Parathyroid adenoma (tissue), 2 donors: ENCODE data around the gene GJC2.

Experiments
- H2AFZ ChIP-seq: fragments of 300-600 bp; sonication (generic); one replicate; pipeline ENCODE4 v1.7.0; 2017; ENCODE audit warnings: antibody characterized with exemption, mild to moderate bottlenecking
- H3K27ac ChIP-seq: fragments of 300-600 bp; sonication (generic); one replicate; pipeline ENCODE4 v1.7.0; 2017
- H3K27me3 ChIP-seq: fragments of 300-600 bp; sonication (generic); one replicate; pipeline ENCODE4 v1.7.0; 2017; ENCODE audit warnings: low read length; ENCODE audit not compliant: control insufficient read depth, insufficient read depth
- H3K36me3 ChIP-seq: fragments of 300-600 bp; sonication (generic); one replicate; pipeline ENCODE4 v1.7.0; 2017; ENCODE audit warnings: low read length; ENCODE audit not compliant: control insufficient read depth, insufficient read depth
- H3K4me1 ChIP-seq: fragments of 300-600 bp; sonication (generic); one replicate; pipeline ENCODE4 v1.7.0; 2017; ENCODE audit warnings: control low read depth
- H3K4me2 ChIP-seq: fragments of 300-600 bp; sonication (generic); one replicate; pipeline ENCODE4 v1.7.0; 2017; ENCODE audit warnings: low read length
- H3K4me3 ChIP-seq: fragments of 300-600 bp; sonication (generic); one replicate; pipeline ENCODE4 v1.7.0; 2017; ENCODE audit warnings: low read depth, low read length
- H3K79me2 ChIP-seq: fragments of 300-600 bp; sonication (generic); one replicate; pipeline ENCODE4 v1.7.0; 2017; ENCODE audit warnings: control low read depth
- H3K9ac ChIP-seq: fragments of 300-600 bp; sonication (generic); one replicate; pipeline ENCODE4 v1.7.0; 2017; ENCODE audit warnings: mild to moderate bottlenecking
- H3K9me3 ChIP-seq: fragments of 300-600 bp; sonication (generic); one replicate; pipeline ENCODE4 v1.7.0; 2017; ENCODE audit warnings: low read length; ENCODE audit not compliant: control insufficient read depth
- CTCF ChIP-seq: fragments of 300-600 bp; sonication (generic); IDR thresholded peaks from one replicate; pipeline ENCODE4 v1.7.0; 2017; ENCODE audit warnings: antibody characterized with exemption, mild to moderate bottlenecking
- donor health status: primary hyperparathyroidism.

The GJC2 gene

GRCh38 chr1:228120857-228121489 lies 28.8 kb upstream of the GJC2 start:
- Histone ChIP-seq H3K4me2 (no peak overlapping the region), H3K79me2 (no peaks in the 10 kb centered on the region), H3K27me3 (no peaks in the 10 kb centered on the region), H2AFZ (no peak overlapping the region), H3K4me1 (no peaks in the 10 kb centered on the region), H3K27ac (no peak overlapping the region), H3K9ac (no peak overlapping the region), H3K36me3 (no peaks in the 10 kb centered on the region), H3K9me3 (no peaks in the 10 kb centered on the region), H3K4me3 (no peak overlapping the region)
- TF ChIP-seq CTCF: no peak

DNA sequence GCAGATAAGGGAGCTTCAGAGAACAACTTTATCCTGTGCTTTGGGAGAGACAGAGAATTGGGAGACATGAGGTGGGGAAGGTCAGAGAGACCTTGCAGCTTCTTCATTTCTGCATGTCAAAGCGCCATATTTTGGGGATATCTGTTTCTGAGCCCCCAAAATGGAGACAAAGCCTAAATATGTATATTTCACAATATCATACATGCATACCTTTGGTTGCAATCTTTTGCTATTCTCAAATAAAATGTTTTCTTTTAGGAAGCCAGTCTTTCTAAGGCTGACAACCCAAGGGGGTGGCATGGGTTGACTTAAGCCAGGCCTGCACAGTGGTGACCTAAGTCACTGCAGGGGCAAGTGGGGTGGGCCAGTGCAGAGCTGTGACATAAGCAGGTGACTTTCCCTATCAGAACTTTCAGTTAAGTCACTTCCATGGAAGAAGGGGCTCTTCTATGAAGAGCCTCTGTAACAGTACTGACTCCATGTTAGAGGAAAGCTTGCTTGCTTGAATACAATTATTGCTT lies 26.7 kb upstream of the GJC2 start:
- no peaks in the 10 kb centered on the region for H3K4me1 ChIP-seq
- no peak overlapping the region for H2AFZ ChIP-seq
- no peaks in the 10 kb centered on the region for H3K9me3 ChIP-seq
- H3K4me2 ChIP-seq: no peak overlapping the region
- no peaks in the 10 kb centered on the region for H3K36me3 ChIP-seq
- no peak overlapping the region for H3K9ac ChIP-seq
- H3K27me3 ChIP-seq: no peaks in the 10 kb centered on the region
- no peak for TF ChIP-seq CTCF
- no peak overlapping the region for H3K27ac ChIP-seq
- no peaks in the 10 kb centered on the region for H3K79me2 ChIP-seq
- H3K4me3 ChIP-seq: no peak overlapping the region

DNA sequence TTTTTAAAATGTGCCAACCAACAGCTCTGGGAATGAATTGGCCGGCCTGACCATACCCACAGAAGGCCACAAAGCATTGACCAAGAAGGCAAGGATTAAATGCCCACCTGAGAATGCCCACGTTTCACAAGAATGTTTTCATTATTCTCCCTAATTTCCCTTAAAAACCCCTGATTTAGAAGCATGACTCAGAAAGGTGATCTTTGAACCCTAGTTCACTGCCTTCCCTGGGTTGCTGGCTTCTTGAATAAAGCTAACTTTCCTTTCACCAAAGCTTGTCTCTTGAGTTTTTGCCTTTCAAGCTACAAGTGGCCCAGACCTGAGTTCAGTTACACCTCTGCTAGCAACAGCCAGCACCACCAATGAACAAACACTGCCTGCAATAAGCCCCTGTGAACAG lies 26.2 kb upstream of the GJC2 start:
- no peak for TF ChIP-seq CTCF
- H3K4me3 ChIP-seq: no peak overlapping the region
- H2AFZ ChIP-seq: no peak overlapping the region
- no peak overlapping the region for H3K4me2 ChIP-seq
- no peaks in the 10 kb centered on the region for H3K36me3 ChIP-seq
- no peaks in the 10 kb centered on the region for H3K79me2 ChIP-seq
- H3K27ac ChIP-seq: no peak overlapping the region
- H3K4me1 ChIP-seq: no peaks in the 10 kb centered on the region
- no peaks in the 10 kb centered on the region for H3K27me3 ChIP-seq
- no peak overlapping the region for H3K9ac ChIP-seq
- no peaks in the 10 kb centered on the region for H3K9me3 ChIP-seq

DNA sequence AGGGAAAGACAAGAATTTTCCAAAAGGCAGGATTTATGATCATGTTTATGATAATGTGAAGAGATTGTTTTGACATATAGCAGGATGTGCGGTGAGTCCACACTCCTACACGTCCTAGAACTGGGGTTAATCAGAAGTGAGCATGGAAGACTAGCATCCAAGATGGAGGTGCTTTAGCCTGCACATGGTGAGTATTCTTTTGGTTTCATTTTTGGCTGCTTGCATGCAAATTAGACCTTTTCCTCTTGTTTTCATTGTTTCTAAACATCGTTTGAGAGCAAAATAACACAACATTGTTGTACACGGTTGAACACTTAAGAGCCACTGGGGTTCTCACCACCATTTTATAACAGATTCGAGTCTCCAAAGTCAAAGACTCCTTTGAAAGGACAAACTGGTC lies 24.5 kb upstream of the GJC2 start:
- Histone ChIP-seq H3K9me3 (no peaks in the 10 kb centered on the region), H3K27me3 (no peaks in the 10 kb centered on the region), H3K27ac (no peak overlapping the region), H3K4me3 (no peak overlapping the region), H3K36me3 (no peaks in the 10 kb centered on the region), H3K4me2 (no peak overlapping the region), H3K4me1 (no peaks in the 10 kb centered on the region), H3K79me2 (no peaks in the 10 kb centered on the region), H2AFZ (no peak overlapping the region), H3K9ac (no peak overlapping the region)
- TF ChIP-seq CTCF: no peak

GRCh38 chr1:228131766-228132165 lies 18.0 kb upstream of the GJC2 start:
- no peak overlapping the region for H3K27ac ChIP-seq
- H3K27me3 ChIP-seq: no peaks in the 10 kb centered on the region
- no peaks in the 10 kb centered on the region for H3K4me1 ChIP-seq
- no peaks in the 10 kb centered on the region for H3K9me3 ChIP-seq
- no peak overlapping the region for H2AFZ ChIP-seq
- H3K79me2 ChIP-seq: no peaks in the 10 kb centered on the region
- H3K9ac ChIP-seq: no peak overlapping the region
- H3K4me3 ChIP-seq: no peak overlapping the region
- no peak overlapping the region for H3K4me2 ChIP-seq
- no peaks in the 10 kb centered on the region for H3K36me3 ChIP-seq
- no peak for TF ChIP-seq CTCF
